Endodermal cell (in vitro differentiated cells): ENCODE measurements around the gene SUFU. TPM values are rescaled to one million over a fixed set of nuclear protein-coding genes. Genes with fewer than 3 reads are reported as not detected.

Experiments used
- DNase-seq: peaks from one replicate; pipeline ENCODE4 v3.0.0-alpha.2; 2017
- H3K27ac ChIP-seq: 2 replicates; pipeline ENCODE4 v1.5.1; 2013; ENCODE audit warnings: mild to moderate bottlenecking, low read depth, low read length, moderate library complexity
- H3K27me3 ChIP-seq: 2 replicates; pipeline ENCODE4 v1.6.1; 2013; ENCODE audit warnings: mild to moderate bottlenecking, low read length, moderate library complexity; ENCODE audit not compliant: insufficient read depth, control insufficient read depth, poor library complexity, severe bottlenecking
- H3K36me3 ChIP-seq: 2 replicates; pipeline ENCODE4 v1.7.0; 2013; ENCODE audit warnings: mild to moderate bottlenecking, low read length, moderate library complexity; ENCODE audit not compliant: control insufficient read depth, insufficient read depth
- H3K4me1 ChIP-seq: one replicate; pipeline ENCODE4 v1.7.0; 2013; ENCODE audit warnings: low read length; ENCODE audit not compliant: control insufficient read depth, insufficient read depth
- H3K4me3 ChIP-seq: 2 replicates; pipeline ENCODE4 v1.5.1; 2013; ENCODE audit warnings: mild to moderate bottlenecking, low read length, moderate library complexity
- H3K9ac ChIP-seq: 2 replicates; pipeline ENCODE4 v1.6.1; 2013; ENCODE audit warnings: mild to moderate bottlenecking, low read length, moderate library complexity; ENCODE audit not compliant: poor library complexity, severe bottlenecking; ENCODE audit errors: extremely low read depth
- H3K9me3 ChIP-seq: 2 replicates; pipeline ENCODE4 v1.6.1; 2013; ENCODE audit warnings: mild to moderate bottlenecking, low read length, moderate library complexity; ENCODE audit not compliant: control insufficient read depth
- H3K27ac Mint-ChIP-seq: 2 replicates; pipeline ENCODE4 v1.8.0; 2020; ENCODE audit warnings: mixed read lengths
- H3K27me3 Mint-ChIP-seq: 2 replicates; pipeline ENCODE4 v1.8.0; 2021; ENCODE audit warnings: mild to moderate bottlenecking, mixed read lengths; ENCODE audit not compliant: insufficient read depth
- H3K36me3 Mint-ChIP-seq: 2 replicates; pipeline ENCODE4 v1.8.0; 2020; ENCODE audit warnings: low read depth, mixed read lengths
- H3K4me1 Mint-ChIP-seq: 2 replicates; pipeline ENCODE4 v1.8.0; 2020; ENCODE audit warnings: mixed read lengths
- H3K4me3 Mint-ChIP-seq: 2 replicates; pipeline ENCODE4 v1.8.0; 2020; ENCODE audit warnings: mild to moderate bottlenecking, moderate library complexity, mixed read lengths
- H3K9me3 Mint-ChIP-seq: 2 replicates; pipeline ENCODE4 v1.8.0; 2020; ENCODE audit warnings: mild to moderate bottlenecking, mixed read lengths
- WGBS, 2 experiments: methylation state at CpG; one replicate each; pipeline versions ENCODE4 v1.1.5 to v1.1.7; 2013; ENCODE audit warnings: missing lambda C conversion rate in 2 of 2, mixed read lengths in 1 of 2; ENCODE audit not compliant: insufficient coverage in 1 of 2, insufficient read length in 1 of 2; 5-methylcytosine and 5-hydroxymethylcytosine counted together
- total RNA-seq, 2 donors: library from RNA; stranded (reverse); fragmentation: NEBNext Ultra II Directional in 1 of 2; extraction: Animal tissue kit (Norgen Biotek cat#: 25700) in 1 of 2; gene quantifications; 2 replicates in 1 of 2; 3 replicates in 1 of 2; pipeline ENCODE4 v1.2.1, GENCODE V29; 2021
- TF ChIP-seq, protein P1 (sequence below): fragments of 200-600 bp; sonication (generic); conservative IDR thresholded peaks from 2 replicates; pipeline ENCODE4 v1.5.0; 2021; ENCODE audit warnings: antibody characterized with exemption, mild to moderate bottlenecking

The SUFU gene
- total RNA-seq, 2 donors from 2014 or later, result 19.1 to 20.6 TPM

DNA sequence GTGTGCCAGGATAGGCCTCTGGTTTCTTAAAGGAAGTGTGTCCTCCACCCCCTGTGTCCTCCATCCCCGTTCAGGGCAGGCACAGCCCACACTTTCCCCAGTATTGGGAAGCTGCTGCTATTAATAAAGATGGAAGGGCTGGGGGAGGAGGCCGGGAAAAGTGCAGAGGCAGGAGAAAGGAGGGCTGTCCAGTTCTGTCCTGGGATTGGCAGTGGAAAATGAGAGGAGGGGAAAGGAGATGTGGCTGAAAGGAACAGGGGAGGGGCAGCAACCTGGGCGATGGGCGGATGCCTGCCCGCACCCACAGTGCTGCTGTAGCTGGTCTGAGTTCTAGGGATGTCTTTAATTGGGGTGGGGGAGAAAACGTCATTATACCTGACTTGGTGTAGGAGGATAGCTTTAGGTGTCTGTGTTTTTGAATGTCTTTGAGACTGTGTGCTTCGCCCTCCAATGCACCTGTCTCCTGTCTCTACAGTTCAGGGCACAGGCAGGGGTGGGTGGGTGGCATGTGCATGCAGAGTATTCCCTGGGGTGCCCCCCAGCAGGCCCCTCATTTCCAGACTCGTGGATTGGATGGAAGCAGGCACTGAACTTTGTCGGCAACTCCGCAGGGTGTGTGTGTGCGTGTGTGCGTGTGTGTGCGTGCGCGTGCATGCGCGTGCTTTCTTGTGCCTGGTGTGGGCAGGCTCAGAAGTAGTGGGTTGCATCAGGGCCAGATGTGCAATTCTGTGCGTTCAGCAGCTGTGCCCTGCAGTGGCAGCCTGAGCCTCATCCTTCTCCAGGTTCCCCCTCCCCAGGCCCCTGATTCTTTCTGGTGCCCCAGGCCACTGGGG, 143.1 kb downstream of the SUFU start:
- Histone ChIP-seq H3K36me3 (no peaks in the 10 kb centered on the region), H3K27ac (peak overlapping the region; percentile 90), H3K9ac (peak overlapping the region; percentile 94), H3K27me3 (no peaks in the 10 kb centered on the region), H3K4me1 (peaks cover 23% of the 10 kb centered on the region), H3K4me3 (peak overlapping the region; percentile 94), H3K9me3 (no peaks in the 10 kb centered on the region)
- peak; percentile 46 for DNase-seq
- Mint-ChIP-seq H3K27ac (peak overlapping the region; percentile 3), H3K27me3 (no peaks in the 10 kb centered on the region), H3K4me3 (peak overlapping the region; percentile 85), H3K4me1 (peaks cover 24% of the 10 kb centered on the region), H3K36me3 (peaks cover 3% of the 10 kb centered on the region), H3K9me3 (no peaks in the 10 kb centered on the region)
- WGBS, 2 experiments, result 51 to 78% methylated on average over 3 to 18 of the region's 18 CpGs
- TF ChIP-seq, protein P1, sequence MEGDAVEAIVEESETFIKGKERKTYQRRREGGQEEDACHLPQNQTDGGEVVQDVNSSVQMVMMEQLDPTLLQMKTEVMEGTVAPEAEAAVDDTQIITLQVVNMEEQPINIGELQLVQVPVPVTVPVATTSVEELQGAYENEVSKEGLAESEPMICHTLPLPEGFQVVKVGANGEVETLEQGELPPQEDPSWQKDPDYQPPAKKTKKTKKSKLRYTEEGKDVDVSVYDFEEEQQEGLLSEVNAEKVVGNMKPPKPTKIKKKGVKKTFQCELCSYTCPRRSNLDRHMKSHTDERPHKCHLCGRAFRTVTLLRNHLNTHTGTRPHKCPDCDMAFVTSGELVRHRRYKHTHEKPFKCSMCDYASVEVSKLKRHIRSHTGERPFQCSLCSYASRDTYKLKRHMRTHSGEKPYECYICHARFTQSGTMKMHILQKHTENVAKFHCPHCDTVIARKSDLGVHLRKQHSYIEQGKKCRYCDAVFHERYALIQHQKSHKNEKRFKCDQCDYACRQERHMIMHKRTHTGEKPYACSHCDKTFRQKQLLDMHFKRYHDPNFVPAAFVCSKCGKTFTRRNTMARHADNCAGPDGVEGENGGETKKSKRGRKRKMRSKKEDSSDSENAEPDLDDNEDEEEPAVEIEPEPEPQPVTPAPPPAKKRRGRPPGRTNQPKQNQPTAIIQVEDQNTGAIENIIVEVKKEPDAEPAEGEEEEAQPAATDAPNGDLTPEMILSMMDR, result no peak

DNA sequence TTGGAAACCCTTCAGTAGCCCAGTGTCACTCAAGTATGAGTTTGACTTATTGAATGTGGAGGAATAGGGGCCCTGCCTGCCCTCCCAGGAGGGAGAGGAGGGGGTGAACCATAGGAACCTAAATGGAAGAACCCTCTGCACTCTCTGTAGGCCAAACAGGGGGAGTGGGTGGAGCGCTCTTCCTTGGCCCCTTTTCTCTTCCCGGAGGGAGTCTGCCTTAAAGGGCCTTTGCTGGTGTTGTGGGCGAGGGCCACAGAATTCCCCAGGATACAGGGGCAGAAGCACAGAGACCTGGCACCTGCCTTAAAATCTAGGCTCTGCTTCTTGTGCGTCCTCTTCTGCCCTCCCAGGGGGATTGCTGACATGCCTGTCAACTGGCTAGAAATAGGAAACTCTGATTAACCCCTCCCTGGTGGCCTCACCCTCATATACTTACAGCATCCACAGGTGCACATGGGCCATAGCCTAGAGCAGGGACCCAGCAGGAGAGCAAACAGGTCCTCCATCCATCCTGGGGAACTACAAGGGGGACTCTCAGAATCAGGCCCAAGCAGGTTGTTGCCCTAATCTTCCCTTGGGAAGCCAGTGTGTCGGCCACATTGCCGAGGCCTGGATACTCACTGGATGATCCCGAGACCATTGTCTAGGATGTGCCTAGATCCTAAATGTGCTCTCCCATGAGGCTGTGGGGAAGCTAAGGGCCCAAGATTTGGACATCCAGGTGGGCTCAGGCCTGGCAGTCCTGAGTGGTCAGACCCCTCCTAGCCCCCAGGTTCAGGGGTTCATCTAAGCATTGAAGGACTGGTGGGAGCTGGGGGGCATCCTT, 143.9 kb downstream of the SUFU start:
- peak overlapping the region; percentile 99 for H3K27ac ChIP-seq
- H3K27ac Mint-ChIP-seq, result no peak overlapping the region
- no peak for DNase-seq
- H3K36me3 ChIP-seq, result peaks cover 6% of the 10 kb centered on the region
- peaks cover 23% of the 10 kb centered on the region for H3K4me1 ChIP-seq
- H3K36me3 Mint-ChIP-seq, result peaks cover 5% of the 10 kb centered on the region
- no peak overlapping the region for H3K9ac ChIP-seq
- no peak overlapping the region for H3K4me3 Mint-ChIP-seq
- 90 to 100% methylated on average over 4 to 7 of the region's 7 CpGs for WGBS, 2 experiments
- H3K9me3 Mint-ChIP-seq, result no peaks in the 10 kb centered on the region
- TF ChIP-seq, protein P1, result no peak
- H3K27me3 Mint-ChIP-seq, result no peaks in the 10 kb centered on the region
- no peaks in the 10 kb centered on the region for H3K27me3 ChIP-seq
- no peak overlapping the region for H3K4me3 ChIP-seq
- H3K9me3 ChIP-seq, result no peaks in the 10 kb centered on the region
- H3K4me1 Mint-ChIP-seq, result peaks cover 24% of the 10 kb centered on the region

DNA sequence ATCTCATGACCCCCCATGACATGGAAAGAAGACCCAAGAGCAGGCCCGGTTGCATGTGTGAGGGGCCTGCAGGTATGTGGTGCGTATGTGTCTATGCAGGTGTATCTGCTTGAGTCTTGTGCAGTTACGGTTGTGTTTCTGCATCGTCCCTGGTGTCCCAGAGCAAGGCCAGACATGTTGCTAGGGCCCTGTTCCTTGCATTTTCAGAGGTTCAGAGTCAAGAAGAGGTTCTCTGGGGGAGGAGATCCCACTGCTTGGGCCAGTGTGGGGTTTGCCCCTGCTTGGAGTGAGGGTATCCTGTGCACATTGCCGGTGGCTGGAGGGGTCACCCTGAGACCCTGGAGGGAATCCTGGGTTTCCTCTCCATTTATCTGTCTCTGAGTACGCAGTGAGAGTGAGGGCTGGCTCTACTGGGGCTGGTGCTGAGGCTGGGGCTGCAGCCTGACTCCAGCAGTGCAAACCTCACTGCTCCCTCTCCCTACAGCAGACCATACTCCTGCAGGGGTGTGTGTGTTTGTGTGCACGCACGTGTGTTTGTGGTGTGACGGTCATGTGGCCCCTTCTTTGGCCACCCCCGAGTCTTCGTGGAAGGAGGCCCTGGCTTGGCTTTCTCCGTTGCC, 144.6 kb downstream of the SUFU start:
- H3K36me3 ChIP-seq, result peaks cover 7% of the 10 kb centered on the region
- Mint-ChIP-seq H3K27ac (peak overlapping the region; percentile 77), H3K4me3 (no peak overlapping the region), H3K9me3 (no peaks in the 10 kb centered on the region), H3K4me1 (peaks cover 24% of the 10 kb centered on the region), H3K27me3 (no peaks in the 10 kb centered on the region), H3K36me3 (peaks cover 11% of the 10 kb centered on the region)
- H3K9me3 ChIP-seq, result no peaks in the 10 kb centered on the region
- DNase-seq, result no peak
- WGBS, 2 experiments, result 87 to 92% methylated on average over 8 to 12 of the region's 12 CpGs
- H3K27me3 ChIP-seq, result no peaks in the 10 kb centered on the region
- peak overlapping the region; percentile 99 for H3K27ac ChIP-seq
- peaks cover 23% of the 10 kb centered on the region for H3K4me1 ChIP-seq
- H3K9ac ChIP-seq, result no peak overlapping the region
- TF ChIP-seq, protein P1, result no peak
- no peak overlapping the region for H3K4me3 ChIP-seq
